Measurements from ENCODE around the gene TMEM233. TPM values are rescaled to one million over a fixed set of nuclear protein-coding genes. Genes with fewer than 3 reads are reported as not detected.

Gene TMEM233
- total and polyA plus RNA-seq, 9 of the 15 experiments (the other 6 are each of a cell fraction or from before 2014, with no cell fraction given): 0.04 to 0.17 (median 0.07) TPM; not detected in 2

DNA sequence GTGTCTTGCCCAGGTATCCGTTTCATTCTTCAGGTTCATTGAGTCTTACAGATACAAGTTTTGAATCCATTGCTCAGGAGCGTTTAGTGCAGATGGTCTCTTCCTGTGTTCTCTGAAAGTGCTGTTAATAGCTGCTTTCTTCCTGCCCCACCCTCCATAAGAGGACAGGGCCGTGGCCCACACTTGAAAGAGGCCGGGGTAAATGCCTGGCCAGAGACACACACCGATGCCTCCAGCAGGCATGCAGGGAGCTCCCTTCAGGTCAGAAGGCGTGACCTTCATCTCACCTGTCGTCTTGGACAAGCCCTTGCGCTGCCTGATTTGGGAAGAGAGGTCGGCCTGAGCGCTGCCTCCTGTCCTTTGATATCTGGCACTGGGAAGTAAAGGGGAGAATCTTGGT lies 85.9 kb downstream of the TMEM233 start:
- intact Hi-C loops (cut with micrococcal nuclease) (no loop called here), in situ Hi-C loops (cut with MboI) (no loop called here)
- H3K9me1 ChIP-seq (ENCODE audit: control insufficient read depth, insufficient read depth, low read length): no peaks in the 10 kb centered on the region
- BruUV-seq (replicated peaks): no TSS peak
- POLR2A ChIA-PET: interaction anchor here (0.7 to 5.4 kb wide), 6 partner anchors 8 to 1489 kb away, joined by 3 to 44 read pairs (median 4); partner anchors contain the start of gene PRKAB1
- H3K27ac ChIP-seq (ENCODE audit: extremely low read depth, low read depth, low read length): no peak overlapping the region
- H3K9ac ChIP-seq (ENCODE audit: insufficient read depth in 1 of 2, low read depth in 2 of 2, low read length in 2 of 2): peak overlapping the region in 1 of 2 experiments; percentile 11; a peak in 1 of 4 replicates
- no peak overlapping the region for H2AFZ ChIP-seq (ENCODE audit: low read depth, low read length)
- H3K9me3 ChIP-seq (replicated peaks; ENCODE audit: control insufficient read depth, insufficient read depth, low read depth, low read length): no peaks in the 10 kb centered on the region
- H3K36me3 ChIP-seq (ENCODE audit: control insufficient read depth, insufficient read depth, low read length): peaks cover 78% of the 10 kb centered on the region
- WGBS (ENCODE audit: insufficient coverage, low coverage, missing lambda C conversion rate): 95% methylated on average over 9 of the region's 10 CpGs
- ATAC-seq (no peak), DNase-seq (ENCODE audit: extremely low read depth in 1 of 4, low spot score in 3 of 4) (no peak), FAIRE-seq (no peak)
- no peak overlapping the region for H3K4me2 ChIP-seq (ENCODE audit: insufficient read depth, low read length)
- H3K4me3 ChIP-seq: no peak overlapping the region
- peaks cover 15% of the 10 kb centered on the region for H3K79me2 ChIP-seq (ENCODE audit: control insufficient read depth, insufficient read depth, low read length)
- no peaks in the 10 kb centered on the region; a peak in 3 of 5 replicates for H3K4me1 ChIP-seq (replicated peaks in 1 of 2; ENCODE audit: control insufficient read depth in 2 of 2, insufficient read depth in 2 of 2, low read length in 2 of 2)
- TF ChIP-seq ZNF316 (IDR thresholded peaks at IDR 0.05) (no peak), POLR2A (conservative IDR thresholded peaks at IDR 0.05) (0 out of 2 replicates have a peak, but pooled peaks have one; percentile 19), CREBBP (IDR thresholded peaks at IDR 0.05; ENCODE audit: low read depth, low read length) (no peak), POLR2G (IDR thresholded peaks at IDR 0.05; ENCODE audit: low read depth, low read length) (0 out of 2 replicates have a peak, but pooled peaks have one; percentile 40), RBFOX2 (IDR thresholded peaks at IDR 0.05; ENCODE audit: low read depth, low read length) (peak; percentile 23; the same call in 1 of the 2 replicates), POLR2B (IDR thresholded peaks at IDR 0.05; ENCODE audit: low read depth, partially characterized antibody) (peak; percentile 34), MAFF (IDR thresholded peaks at IDR 0.05; ENCODE audit: low read length) (no peak), POLR3G (IDR thresholded peaks at IDR 0.05; ENCODE audit: extremely low read depth, insufficient read length, insufficient replicate concordance) (no peak), NRF1 (conservative IDR thresholded peaks at IDR 0.05 in 1 of 2, IDR thresholded peaks at IDR 0.05 in 1 of 2) (no peak), ZNF785 (CRISPR knock-in tag; IDR thresholded peaks at IDR 0.05) (no peak), HNRNPH1 (optimal IDR thresholded peaks at IDR 0.05; ENCODE audit: low read depth, low read length) (no peak)
- TF ChIP-seq, protein P1, sequence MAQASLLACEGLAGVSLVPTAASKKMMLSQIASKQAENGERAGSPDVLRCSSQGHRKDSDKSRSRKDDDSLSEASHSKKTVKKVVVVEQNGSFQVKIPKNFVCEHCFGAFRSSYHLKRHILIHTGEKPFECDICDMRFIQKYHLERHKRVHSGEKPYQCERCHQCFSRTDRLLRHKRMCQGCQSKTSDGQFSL (CRISPR knock-in tag; IDR thresholded peaks at IDR 0.05): no peak
- TF ChIP-seq, protein P1 (tag; IDR thresholded peaks at IDR 0.05): no peak
- no peaks in the 10 kb centered on the region for H4K20me1 ChIP-seq (replicated peaks; ENCODE audit: control insufficient read depth, insufficient read depth, low read length)
- no peaks in the 10 kb centered on the region for H3K27me3 ChIP-seq (ENCODE audit: control insufficient read depth in 2 of 2, insufficient read depth in 2 of 2, low read length in 2 of 2)
- CTCF ChIA-PET (ENCODE audit: low intra/inter-chr PET ratio): no interaction called here

Data from K562 (cell line).